ENCODE data around the gene SHISA7.

Gene SHISA7

DNA sequence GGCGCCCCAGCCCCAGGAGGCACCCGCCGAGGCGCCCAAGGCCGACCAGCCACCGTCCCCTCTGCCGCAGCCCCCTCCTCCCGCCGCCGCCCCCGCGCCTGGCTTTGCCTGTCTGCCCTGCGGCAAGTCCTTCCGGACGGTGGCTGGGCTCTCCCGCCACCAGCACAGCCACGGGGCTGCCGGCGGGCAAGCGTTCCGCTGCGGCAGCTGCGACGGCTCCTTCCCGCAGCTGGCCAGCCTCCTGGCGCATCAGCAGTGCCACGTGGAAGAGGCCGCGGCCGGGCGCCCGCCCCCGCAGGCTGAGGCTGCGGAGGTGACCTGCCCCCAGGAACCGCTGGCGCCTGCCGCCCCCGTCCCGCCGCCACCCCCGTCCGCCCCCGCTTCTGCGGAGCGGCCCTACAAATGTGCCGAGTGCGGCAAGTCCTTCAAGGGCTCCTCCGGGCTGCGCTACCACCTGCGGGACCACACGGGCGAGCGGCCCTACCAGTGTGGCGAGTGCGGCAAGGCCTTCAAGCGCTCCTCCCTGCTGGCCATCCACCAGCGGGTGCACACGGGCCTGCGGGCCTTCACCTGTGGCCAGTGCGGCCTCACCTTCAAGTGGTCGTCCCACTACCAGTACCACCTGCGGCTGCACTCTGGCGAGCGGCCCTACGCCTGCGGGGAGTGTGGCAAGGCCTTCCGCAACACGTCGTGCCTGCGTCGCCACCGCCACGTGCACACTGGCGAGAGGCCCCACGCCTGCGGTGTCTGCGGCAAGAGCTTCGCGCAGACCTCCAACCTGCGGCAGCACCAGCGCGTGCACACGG, 39.3 kb upstream of the SHISA7 start:
- no peak for DNase-seq (ENCODE audit: low spot score)

- no peak for DNase-seq (ENCODE audit: low spot score)
These were observed 38.7 kb upstream of the SHISA7 start for GRCh38 chr19:55481794-55482155.

- DNase-seq (ENCODE audit: low spot score): no peak
These were observed 38.2 kb upstream of the SHISA7 start for GRCh38 chr19:55481148-55481793.

GRCh38 chr19:55479451-55480230, 36.5 kb upstream of the SHISA7 start:
- DNase-seq (ENCODE audit: low spot score): no peak

DNA sequence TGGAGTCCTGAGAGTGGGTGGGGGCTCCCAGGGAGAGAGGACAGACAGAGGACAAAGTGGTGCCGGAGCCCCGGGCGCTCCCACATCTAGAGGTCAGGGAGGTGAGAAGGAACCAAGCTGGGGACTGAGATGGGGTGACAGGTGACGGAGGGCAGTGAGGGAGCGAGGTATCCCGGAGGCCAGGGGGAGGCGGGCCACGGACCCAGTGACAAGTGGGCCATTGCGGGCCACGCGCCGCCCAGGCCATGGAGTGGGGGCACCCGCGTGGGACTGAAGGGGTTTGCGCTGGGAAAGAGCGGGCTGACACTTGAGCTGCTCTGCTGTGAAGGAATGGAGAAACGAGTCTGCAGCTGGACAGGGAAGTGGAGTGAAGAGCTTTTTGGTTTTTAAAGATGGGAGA, 35.9 kb upstream of the SHISA7 start:
- DNase-seq (ENCODE audit: low spot score): no peak

GRCh38 chr19:55478364-55478763, 35.3 kb upstream of the SHISA7 start:
- no peak for DNase-seq (ENCODE audit: low spot score)

DNA sequence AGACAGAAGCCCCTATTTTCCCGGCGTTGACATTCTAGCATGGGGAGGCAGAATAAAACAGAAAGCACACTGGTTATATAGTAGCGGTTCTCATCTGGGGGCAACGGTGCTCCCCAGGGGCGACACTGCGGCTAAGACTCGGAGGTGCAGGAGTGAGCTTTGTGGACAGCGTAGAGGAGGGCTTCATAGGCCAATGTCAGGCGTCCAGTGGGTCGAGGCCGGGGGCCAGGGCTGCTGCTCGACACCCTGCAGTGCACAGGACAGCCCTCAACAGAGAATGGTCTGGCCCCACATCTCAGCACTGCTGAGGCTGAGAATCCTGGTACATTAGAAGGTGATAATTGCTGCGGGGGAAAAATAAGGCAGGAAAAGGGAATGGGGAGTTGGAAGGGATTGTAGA, 34.8 kb upstream of the SHISA7 start:
- DNase-seq (ENCODE audit: low spot score): no peak

DNA sequence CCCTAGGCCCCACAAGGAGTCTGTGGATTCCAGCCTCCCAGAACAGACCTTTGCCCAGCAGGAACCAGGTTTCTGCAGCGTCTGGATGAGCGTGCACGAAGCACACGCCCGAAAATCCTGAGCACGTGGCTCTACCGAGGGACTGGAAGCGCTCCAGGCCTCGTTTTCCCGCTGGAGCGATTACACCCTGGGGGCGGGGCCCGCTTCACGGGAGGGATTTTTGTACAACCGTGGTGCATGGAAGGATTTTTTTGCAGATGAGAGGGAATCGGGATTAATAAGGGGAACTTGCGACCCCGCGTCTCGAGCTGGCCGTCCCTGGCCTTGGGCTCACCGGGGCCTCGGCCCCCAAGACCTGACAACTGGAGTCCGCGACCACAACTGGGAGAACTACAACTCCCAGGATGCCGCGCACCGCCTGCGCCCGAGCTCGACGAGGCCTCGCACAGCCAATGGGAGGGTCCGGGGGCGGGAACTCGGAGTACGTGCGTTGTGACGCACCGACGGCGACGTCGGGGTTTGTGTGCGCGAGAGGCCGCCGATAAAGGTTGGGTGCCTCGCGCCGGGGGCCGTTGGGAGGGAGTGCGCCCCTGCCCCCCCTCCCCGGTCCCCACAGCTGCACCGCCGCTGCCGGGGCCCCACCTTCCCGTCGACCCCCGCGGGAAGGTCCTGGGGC, 33.1 kb upstream of the SHISA7 start, which contains the start of gene ZNF628:
Gene ZNF628 (plus strand): TSS at position 518 of the 676 bp plus-strand sequence. CDS start 3,294 bp downstream, outside the sequence.
- DNase-seq (ENCODE audit: low spot score): peak; percentile 92

- no peak for DNase-seq (ENCODE audit: low spot score)
These were observed 31.5 kb upstream of the SHISA7 start for GRCh38 chr19:55474269-55475265.

DNA sequence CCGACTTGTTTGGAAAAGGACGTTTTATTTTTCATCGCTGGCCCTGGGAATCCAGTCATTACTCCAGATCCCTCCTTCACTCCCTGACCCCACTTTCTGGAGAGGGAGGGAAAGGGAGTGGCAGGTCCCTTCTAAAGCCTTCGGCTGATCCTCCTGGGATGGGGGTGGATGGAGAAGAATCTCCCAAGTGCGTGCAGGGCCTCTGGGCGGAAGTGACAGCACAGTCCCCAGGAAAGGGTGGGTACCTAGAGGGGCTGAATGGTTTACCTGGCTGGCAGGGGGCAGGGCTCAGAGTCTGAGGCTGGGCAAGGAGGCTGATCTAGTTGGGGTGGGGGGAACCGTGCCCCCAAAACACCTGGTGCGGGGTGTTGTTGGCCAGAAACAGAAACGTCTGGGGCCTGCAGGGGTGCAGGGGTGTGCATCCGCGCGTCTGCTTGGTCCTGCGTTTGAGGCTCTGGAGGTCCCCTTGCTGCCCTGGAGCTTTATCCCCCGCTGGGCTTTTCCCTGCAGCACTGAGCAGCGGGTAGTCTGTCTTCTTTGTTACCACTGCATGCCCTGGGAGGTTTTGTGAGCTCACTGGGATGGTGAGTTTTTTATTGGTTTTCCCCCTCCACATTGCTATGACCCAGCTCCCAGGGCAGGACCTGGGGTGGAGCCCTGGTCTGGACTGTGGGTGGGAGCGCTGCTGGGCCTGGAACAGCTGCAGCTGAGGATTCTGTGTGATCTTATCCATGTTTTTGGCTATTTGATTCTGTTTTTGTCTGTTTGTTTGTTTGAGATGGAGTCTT, 30.3 kb upstream of the SHISA7 start:
- no peak for DNase-seq (ENCODE audit: low spot score)

- no peak for DNase-seq (ENCODE audit: low spot score)
These were observed 29.4 kb upstream of the SHISA7 start for GRCh38 chr19:55472463-55472862.

DNA sequence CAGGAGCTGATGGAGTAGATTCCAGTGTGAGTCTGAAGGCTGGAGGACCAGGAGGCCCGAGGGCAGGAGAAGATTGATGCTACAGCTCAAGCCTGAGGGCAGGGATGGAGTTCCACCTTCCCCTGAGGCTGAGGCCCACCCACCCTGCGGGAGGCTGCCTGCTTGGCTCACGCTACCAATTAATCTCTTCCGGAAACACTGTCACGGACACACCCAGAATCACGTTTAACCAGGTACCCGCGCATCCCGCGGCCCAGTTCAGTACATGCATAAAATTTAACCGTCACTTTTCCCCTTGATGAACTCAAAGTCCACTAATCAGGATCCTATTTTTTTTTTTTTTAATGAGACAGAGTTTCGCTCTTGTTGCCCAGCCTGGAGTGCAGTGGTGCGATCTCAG, 28.2 kb upstream of the SHISA7 start:
- no peak for DNase-seq (ENCODE audit: low spot score)

DNA sequence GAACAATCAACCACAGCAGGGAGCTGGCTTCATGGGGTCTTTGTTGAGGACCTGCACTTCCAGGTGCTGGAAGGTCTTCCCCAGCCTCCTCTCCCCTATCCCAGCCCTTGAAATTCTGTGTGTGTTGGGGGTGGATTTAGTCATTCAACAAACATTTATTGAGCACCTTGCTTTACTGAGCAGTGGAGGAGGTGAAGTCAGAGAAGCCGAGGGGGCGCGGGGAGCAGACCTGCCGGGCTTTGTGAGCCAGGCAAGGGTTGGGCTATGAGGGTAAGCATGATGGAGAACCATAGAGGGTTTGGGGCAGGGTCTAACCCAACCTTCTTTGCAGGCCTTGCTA, 24.9 kb upstream of the SHISA7 start:
- DNase-seq (ENCODE audit: low spot score): no peak

DNA sequence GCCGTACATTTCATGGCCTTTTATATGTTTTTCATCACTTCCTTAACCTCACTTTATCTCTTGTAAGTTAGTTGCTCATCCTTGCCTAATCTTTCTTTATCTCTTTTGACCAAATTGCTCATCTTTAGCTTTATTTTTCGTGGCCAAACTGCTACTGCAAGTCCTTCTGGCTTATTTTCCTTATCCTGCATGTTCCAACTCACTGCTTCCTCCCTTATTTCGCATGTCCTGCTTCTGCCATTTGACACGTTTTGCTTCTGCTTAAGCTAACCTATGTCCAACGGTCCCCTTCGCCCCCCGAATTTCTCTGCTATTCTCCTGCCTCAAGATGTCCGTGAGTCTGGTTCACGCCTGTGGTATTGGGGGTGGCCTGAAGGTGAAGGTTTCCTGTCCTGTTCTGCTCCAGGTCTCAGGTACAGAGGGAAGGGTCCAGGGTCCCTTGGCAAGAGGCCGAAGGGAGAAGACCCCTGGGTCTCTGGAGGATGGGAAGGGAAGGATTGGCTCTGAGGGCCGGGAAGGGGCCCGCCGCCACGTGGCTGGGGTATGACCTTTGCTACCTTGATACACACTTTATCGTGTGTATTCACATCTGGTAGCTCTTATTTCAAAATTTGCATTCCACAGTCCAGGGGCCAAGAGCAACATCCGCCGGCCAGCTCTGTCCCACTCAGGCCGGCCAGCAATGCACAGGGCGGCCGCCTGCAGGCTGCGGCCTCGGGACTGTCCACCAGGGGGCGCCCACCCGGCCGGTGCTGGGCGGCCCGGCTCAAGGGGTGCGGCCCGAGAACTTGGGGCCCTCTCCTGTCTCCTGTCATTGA, 24.3 kb upstream of the SHISA7 start:
- no peak for DNase-seq (ENCODE audit: low spot score)

GRCh38 chr19:55466241-55466614, 23.1 kb upstream of the SHISA7 start:
- DNase-seq (ENCODE audit: low spot score): no peak

- DNase-seq (ENCODE audit: low spot score): no peak
These were observed 22.6 kb upstream of the SHISA7 start for GRCh38 chr19:55465460-55466240.

DNA sequence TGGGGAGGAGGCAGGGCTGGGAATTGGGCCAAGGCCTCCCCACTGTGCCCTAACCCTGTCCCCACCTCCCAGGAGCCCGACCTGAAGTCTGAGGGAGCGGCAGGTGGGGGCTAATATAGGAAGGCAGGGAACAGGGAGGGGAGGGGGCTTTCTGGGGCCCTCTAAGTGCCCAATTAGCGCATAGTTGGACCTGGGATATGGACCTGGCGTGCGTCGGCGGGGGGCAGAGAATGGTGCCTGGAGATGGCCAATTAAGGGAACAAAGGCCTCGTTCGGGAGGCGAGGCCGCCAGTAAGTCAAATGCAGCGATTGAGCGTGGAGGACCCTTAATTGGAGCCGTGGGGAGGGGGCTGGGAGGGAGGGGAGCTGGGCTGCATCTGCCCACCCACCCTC, 21.6 kb upstream of the SHISA7 start, which contains the start of gene C19orf85:
Gene C19orf85 (minus strand): TSS at position 90 of the 393 bp plus-strand sequence. CDS start 197 bp downstream, outside the sequence.
- DNase-seq (ENCODE audit: low spot score): no peak

GRCh38 chr19:55464039-55464661, 21.1 kb upstream of the SHISA7 start:
- DNase-seq (ENCODE audit: low spot score): no peak

All from SK-N-DZ (cell line).